Measurements from ENCODE around the gene VAMP4.

VAMP4 gene

DNA sequence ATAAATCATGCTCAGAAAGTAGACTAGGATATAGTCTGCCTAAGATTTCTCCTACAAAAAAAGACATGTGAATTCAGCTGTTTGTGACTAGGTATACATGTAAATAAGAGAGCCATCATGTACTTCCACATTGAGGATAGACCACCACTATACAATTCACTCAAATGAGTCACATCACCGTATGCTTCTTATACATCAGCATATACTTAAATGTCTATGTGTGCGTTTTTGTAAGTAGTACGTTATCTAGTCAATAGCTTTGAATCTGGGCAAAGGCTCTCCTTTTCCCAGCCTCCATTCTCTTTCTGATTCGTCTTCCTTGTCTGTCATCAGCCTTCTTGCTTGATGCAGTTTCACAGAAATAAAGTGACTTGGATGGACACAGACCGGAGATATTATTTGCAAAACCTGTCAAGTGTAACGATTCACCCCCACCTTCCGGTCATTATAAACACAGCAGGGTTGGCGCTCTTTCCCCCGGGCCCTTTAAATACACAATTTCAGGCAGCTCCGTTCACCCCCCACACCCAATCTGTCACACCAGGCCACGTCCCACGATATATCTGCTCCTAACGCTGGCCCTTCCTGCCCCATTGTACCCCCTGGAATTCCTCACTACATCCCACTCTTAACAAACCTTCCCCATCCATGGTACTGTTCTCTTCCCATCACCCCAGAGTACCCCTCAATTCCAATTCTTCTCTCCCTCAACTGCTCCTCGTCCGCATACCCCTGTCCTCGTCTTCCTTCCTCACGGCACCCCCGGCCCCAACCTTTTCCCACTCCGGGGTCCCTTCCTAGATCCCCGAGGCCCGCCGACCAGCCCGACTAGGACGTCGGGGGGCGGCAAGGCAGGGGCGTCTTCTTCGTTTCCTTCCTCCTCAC lies 636 bp downstream of the VAMP4 start:
- H3K27ac ChIP-seq: peak overlapping the region; percentile 98
- H2AFZ ChIP-seq: peak overlapping the region; percentile 97
- H3K9ac ChIP-seq: peak overlapping the region; percentile 80
- TF ChIP-seq, protein P1, sequence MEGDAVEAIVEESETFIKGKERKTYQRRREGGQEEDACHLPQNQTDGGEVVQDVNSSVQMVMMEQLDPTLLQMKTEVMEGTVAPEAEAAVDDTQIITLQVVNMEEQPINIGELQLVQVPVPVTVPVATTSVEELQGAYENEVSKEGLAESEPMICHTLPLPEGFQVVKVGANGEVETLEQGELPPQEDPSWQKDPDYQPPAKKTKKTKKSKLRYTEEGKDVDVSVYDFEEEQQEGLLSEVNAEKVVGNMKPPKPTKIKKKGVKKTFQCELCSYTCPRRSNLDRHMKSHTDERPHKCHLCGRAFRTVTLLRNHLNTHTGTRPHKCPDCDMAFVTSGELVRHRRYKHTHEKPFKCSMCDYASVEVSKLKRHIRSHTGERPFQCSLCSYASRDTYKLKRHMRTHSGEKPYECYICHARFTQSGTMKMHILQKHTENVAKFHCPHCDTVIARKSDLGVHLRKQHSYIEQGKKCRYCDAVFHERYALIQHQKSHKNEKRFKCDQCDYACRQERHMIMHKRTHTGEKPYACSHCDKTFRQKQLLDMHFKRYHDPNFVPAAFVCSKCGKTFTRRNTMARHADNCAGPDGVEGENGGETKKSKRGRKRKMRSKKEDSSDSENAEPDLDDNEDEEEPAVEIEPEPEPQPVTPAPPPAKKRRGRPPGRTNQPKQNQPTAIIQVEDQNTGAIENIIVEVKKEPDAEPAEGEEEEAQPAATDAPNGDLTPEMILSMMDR (IDR thresholded peaks at IDR 0.05): no peak
- H3K4me1 ChIP-seq: peaks cover 7% of the 10 kb centered on the region
- no peaks in the 10 kb centered on the region for H3K27me3 ChIP-seq (ENCODE audit: control insufficient read depth, insufficient read depth, low read length)
- peak overlapping the region; percentile 95 for H3K4me2 ChIP-seq (ENCODE audit: low read length)
- H3K36me3 ChIP-seq (ENCODE audit: control insufficient read depth, insufficient read depth, low read length): no peaks in the 10 kb centered on the region
- no peaks in the 10 kb centered on the region for H3K9me3 ChIP-seq (ENCODE audit: control insufficient read depth, low read length)
- peak overlapping the region; percentile 98 for H3K4me3 ChIP-seq (ENCODE audit: low read depth, low read length)
- H3K79me2 ChIP-seq: peaks cover 2% of the 10 kb centered on the region

DNA sequence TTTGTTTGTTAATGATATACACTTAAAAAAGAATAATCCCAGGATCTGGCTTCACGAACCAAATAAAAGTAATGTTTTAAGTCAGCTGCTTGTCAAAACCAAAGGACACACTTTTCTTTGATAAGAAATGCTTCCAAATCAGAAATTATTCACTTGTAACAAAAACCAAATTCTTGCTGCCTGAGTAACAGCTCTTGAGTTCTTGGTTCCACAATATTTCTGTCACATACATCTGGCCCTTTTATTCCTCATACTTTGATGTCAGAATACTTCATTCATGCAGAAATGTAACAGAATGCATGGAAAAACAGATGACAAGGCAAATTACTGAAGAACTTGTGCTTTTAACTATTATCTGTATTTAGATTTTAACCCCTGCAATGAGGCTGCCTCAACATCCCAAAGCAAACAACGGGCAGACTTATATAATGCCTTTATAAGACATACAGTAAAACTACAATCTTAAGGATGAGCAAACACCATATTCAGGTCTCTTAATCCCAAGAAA lies 1.5 kb downstream of the VAMP4 start:
- H3K27me3 ChIP-seq (ENCODE audit: control insufficient read depth, insufficient read depth, low read length): no peaks in the 10 kb centered on the region
- TF ChIP-seq, protein P1 (IDR thresholded peaks at IDR 0.05): no peak
- no peaks in the 10 kb centered on the region for H3K9me3 ChIP-seq (ENCODE audit: control insufficient read depth, low read length)
- H3K36me3 ChIP-seq (ENCODE audit: control insufficient read depth, insufficient read depth, low read length): no peaks in the 10 kb centered on the region
- H2AFZ ChIP-seq: no peak overlapping the region
- H3K4me3 ChIP-seq (ENCODE audit: low read depth, low read length): peak overlapping the region; percentile 98
- H3K27ac ChIP-seq: no peak overlapping the region
- H3K4me2 ChIP-seq (ENCODE audit: low read length): peak overlapping the region; percentile 95
- H3K79me2 ChIP-seq: peaks cover 2% of the 10 kb centered on the region
- H3K9ac ChIP-seq: no peak overlapping the region
- peaks cover 7% of the 10 kb centered on the region for H3K4me1 ChIP-seq

DNA sequence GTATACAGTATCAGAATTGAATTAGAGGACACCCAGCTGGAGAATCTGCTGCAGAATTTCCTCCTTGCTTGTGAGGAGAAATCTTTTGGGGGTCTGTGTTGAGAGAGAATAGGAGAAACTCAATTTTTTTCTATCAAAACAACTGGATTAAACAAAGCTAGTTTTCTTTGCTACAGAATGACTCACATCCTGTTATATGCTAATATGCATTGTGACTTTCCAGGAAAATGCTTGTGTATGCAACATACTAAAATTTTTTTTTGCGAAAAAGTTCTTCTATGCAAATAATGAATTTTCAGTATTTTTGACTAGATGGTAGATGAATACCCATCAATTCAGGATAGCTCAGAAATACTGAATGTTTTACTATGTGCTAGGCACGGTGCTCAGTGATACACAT lies 2.2 kb downstream of the VAMP4 start:
- Histone ChIP-seq H3K4me2 (ENCODE audit: low read length) (no peak overlapping the region), H3K4me1 (peaks cover 7% of the 10 kb centered on the region), H3K4me3 (ENCODE audit: low read depth, low read length) (no peak overlapping the region), H3K27ac (no peak overlapping the region), H2AFZ (no peak overlapping the region), H3K27me3 (ENCODE audit: control insufficient read depth, insufficient read depth, low read length) (no peaks in the 10 kb centered on the region), H3K9me3 (ENCODE audit: control insufficient read depth, low read length) (no peaks in the 10 kb centered on the region), H3K79me2 (peaks cover 2% of the 10 kb centered on the region), H3K36me3 (ENCODE audit: control insufficient read depth, insufficient read depth, low read length) (no peaks in the 10 kb centered on the region), H3K9ac (no peak overlapping the region)
- TF ChIP-seq, protein P1 (IDR thresholded peaks at IDR 0.05): no peak

DNA sequence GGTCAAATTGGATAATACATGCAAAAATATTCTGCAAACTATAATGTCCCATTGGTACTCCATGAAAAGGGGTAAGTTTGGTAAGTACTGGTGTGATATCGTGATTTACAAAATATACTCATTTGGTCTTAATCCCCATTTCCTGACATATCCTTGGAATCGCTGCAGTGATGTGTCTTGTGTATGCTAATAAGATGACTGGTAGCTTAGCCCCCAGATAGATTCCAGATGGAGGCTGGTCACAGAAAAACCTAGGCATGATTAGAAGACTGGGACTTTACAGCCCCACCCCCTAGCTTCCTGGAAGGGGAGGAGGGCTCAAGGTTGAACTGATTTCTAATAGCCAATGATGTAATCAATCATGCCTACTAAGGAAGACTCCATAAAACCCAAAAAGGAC lies 3.0 kb downstream of the VAMP4 start:
- no peak overlapping the region for H3K9ac ChIP-seq
- no peak overlapping the region for H3K4me3 ChIP-seq (ENCODE audit: low read depth, low read length)
- no peak overlapping the region for H3K27ac ChIP-seq
- no peak overlapping the region for H2AFZ ChIP-seq
- peaks cover 2% of the 10 kb centered on the region for H3K79me2 ChIP-seq
- H3K4me2 ChIP-seq (ENCODE audit: low read length): no peak overlapping the region
- H3K9me3 ChIP-seq (ENCODE audit: control insufficient read depth, low read length): no peaks in the 10 kb centered on the region
- no peaks in the 10 kb centered on the region for H3K27me3 ChIP-seq (ENCODE audit: control insufficient read depth, insufficient read depth, low read length)
- peaks cover 7% of the 10 kb centered on the region for H3K4me1 ChIP-seq
- no peaks in the 10 kb centered on the region for H3K36me3 ChIP-seq (ENCODE audit: control insufficient read depth, insufficient read depth, low read length)
- TF ChIP-seq, protein P1 (IDR thresholded peaks at IDR 0.05): no peak

All from parathyroid adenoma (tissue), 2 donors.